ENCODE results near the gene ACCSL. TPM values are rescaled to one million over a fixed set of nuclear protein-coding genes. Genes with fewer than 3 reads are reported as not detected.

The ACCSL gene
- total RNA-seq, 1 experiment from 2014 or later = not detected

DNA sequence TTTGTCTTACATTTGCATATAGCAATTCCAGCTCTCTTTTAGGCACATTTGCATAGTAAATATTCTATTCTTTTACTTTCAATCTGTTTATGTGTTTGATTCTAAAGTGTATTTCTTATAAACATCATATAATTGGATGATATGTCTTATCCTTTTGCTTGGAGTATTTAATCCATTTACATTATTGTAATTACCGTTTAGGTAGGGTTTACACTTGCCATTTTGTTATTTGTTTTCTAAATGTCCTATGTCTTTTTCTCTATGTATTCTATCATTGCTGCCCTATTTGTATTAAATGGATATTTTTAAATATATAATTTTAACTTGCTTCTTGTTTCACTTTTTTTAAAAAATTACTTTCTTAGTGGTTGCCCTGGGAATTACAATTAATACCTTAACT is 22.8 kb upstream of the ACCSL start:
- no peak overlapping the region for H3K4me3 ChIP-seq (ENCODE audit: low read length)
- no peaks in the 10 kb centered on the region for H4K20me1 ChIP-seq (ENCODE audit: low read length)
- H3K4me2 ChIP-seq (ENCODE audit: low read length) = no peak overlapping the region
- H2AFZ ChIP-seq (ENCODE audit: low read length) = no peak overlapping the region
- no peaks in the 10 kb centered on the region; the same call in 1 of the 2 replicates for H3K9me3 ChIP-seq (ENCODE audit: low read length)
- H3K36me3 ChIP-seq (ENCODE audit: low read depth, low read length) = no peaks in the 10 kb centered on the region
- ChIA-PET POLR2A (ENCODE audit: unreplicated experiment) (no interaction called here), CTCF (no interaction called here)
- no peak for TF ChIP-seq EZH2phosphoT487 (IDR thresholded peaks at IDR 0.05; ENCODE audit: borderline replicate concordance, low read length)
- no peak for TF ChIP-seq EZH2 (IDR thresholded peaks at IDR 0.05; ENCODE audit: low read length, unreplicated experiment)
- intact Hi-C loops (cut with micrococcal nuclease) = no loop called here
- ATAC-seq (no peak), DNase-seq (no peak)
- no peak overlapping the region for H3K9ac ChIP-seq (ENCODE audit: low read length)
- no peaks in the 10 kb centered on the region for H3K9me2 ChIP-seq (replicated peaks; ENCODE audit: low read length)
- no peak overlapping the region for H3K27ac ChIP-seq (ENCODE audit: low read length)
- no peaks in the 10 kb centered on the region for H3K79me2 ChIP-seq (ENCODE audit: low read length)
- no peaks in the 10 kb centered on the region for H3K27me3 ChIP-seq (ENCODE audit: low read length)
- no TSS peak for BruUV-seq (replicated peaks)
- no peaks in the 10 kb centered on the region for H3F3A ChIP-seq (ENCODE audit: low read length, unreplicated experiment)
- no peaks in the 10 kb centered on the region for H3K4me1 ChIP-seq (ENCODE audit: insufficient read depth, low read length)

GRCh38 chr11:44025727-44026126 is 22.1 kb upstream of the ACCSL start:
- ChIA-PET POLR2A (ENCODE audit: unreplicated experiment) (no interaction called here), CTCF (no interaction called here)
- H3K27me3 ChIP-seq (ENCODE audit: low read length) = no peaks in the 10 kb centered on the region
- H3K9me2 ChIP-seq (replicated peaks; ENCODE audit: low read length) = no peaks in the 10 kb centered on the region
- TF ChIP-seq EZH2 (IDR thresholded peaks at IDR 0.05; ENCODE audit: low read length, unreplicated experiment) (no peak), EZH2phosphoT487 (IDR thresholded peaks at IDR 0.05; ENCODE audit: borderline replicate concordance, low read length) (no peak)
- TF ChIP-seq, protein P1, sequence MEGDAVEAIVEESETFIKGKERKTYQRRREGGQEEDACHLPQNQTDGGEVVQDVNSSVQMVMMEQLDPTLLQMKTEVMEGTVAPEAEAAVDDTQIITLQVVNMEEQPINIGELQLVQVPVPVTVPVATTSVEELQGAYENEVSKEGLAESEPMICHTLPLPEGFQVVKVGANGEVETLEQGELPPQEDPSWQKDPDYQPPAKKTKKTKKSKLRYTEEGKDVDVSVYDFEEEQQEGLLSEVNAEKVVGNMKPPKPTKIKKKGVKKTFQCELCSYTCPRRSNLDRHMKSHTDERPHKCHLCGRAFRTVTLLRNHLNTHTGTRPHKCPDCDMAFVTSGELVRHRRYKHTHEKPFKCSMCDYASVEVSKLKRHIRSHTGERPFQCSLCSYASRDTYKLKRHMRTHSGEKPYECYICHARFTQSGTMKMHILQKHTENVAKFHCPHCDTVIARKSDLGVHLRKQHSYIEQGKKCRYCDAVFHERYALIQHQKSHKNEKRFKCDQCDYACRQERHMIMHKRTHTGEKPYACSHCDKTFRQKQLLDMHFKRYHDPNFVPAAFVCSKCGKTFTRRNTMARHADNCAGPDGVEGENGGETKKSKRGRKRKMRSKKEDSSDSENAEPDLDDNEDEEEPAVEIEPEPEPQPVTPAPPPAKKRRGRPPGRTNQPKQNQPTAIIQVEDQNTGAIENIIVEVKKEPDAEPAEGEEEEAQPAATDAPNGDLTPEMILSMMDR (conservative IDR thresholded peaks at IDR 0.05; ENCODE audit: low read depth, low read length) = no peak
- no peak overlapping the region for H3K4me3 ChIP-seq (ENCODE audit: low read length)
- H3K79me2 ChIP-seq (ENCODE audit: low read length) = no peaks in the 10 kb centered on the region
- DNase-seq (no peak), ATAC-seq (no peak)
- intact Hi-C loops (cut with micrococcal nuclease) = no loop called here
- H3K9me3 ChIP-seq (ENCODE audit: low read length) = no peaks in the 10 kb centered on the region; the same call in 1 of the 2 replicates
- no peak overlapping the region for H3K27ac ChIP-seq (ENCODE audit: low read length)
- no peaks in the 10 kb centered on the region for H3K36me3 ChIP-seq (ENCODE audit: low read depth, low read length)
- no peaks in the 10 kb centered on the region for H4K20me1 ChIP-seq (ENCODE audit: low read length)
- no peak overlapping the region for H3K9ac ChIP-seq (ENCODE audit: low read length)
- no peaks in the 10 kb centered on the region for H3F3A ChIP-seq (ENCODE audit: low read length, unreplicated experiment)
- no TSS peak for BruUV-seq (replicated peaks)
- no peak overlapping the region for H2AFZ ChIP-seq (ENCODE audit: low read length)
- no peak overlapping the region for H3K4me2 ChIP-seq (ENCODE audit: low read length)
- H3K4me1 ChIP-seq (ENCODE audit: insufficient read depth, low read length) = no peaks in the 10 kb centered on the region

DNA sequence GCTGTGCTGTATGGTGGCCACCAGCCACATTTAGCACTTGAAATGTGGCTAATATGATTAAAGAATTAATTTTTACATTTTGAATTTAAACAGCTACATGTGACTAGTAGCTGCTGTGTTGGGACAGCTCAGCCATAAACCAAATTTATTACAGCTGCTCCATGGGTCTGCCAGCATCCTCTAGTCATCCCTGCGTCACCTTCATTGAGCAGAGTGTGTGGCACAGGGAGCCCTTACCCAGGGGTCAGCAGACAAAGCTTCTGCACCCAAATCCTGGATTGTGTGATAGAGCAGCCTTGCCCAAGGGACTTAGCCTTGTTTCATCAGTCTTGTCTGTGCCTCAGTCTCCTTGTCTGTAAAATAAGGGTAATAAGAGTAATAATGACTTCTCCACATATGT is 19.4 kb upstream of the ACCSL start:
- DNase-seq (no peak), ATAC-seq (no peak)
- ChIA-PET POLR2A (ENCODE audit: unreplicated experiment) (no interaction called here), CTCF (no interaction called here)
- Histone ChIP-seq H3K27ac (ENCODE audit: low read length) (no peak overlapping the region), H3K4me2 (ENCODE audit: low read length) (no peak overlapping the region), H3K4me1 (ENCODE audit: insufficient read depth, low read length) (no peaks in the 10 kb centered on the region), H2AFZ (ENCODE audit: low read length) (no peak overlapping the region), H3K79me2 (ENCODE audit: low read length) (no peaks in the 10 kb centered on the region), H3K27me3 (ENCODE audit: low read length) (no peaks in the 10 kb centered on the region), H3K9me3 (ENCODE audit: low read length) (no peaks in the 10 kb centered on the region; the same call in 1 of the 2 replicates), H3K9ac (ENCODE audit: low read length) (no peak overlapping the region), H3K36me3 (ENCODE audit: low read depth, low read length) (no peaks in the 10 kb centered on the region), H4K20me1 (ENCODE audit: low read length) (no peaks in the 10 kb centered on the region), H3F3A (ENCODE audit: low read length, unreplicated experiment) (no peaks in the 10 kb centered on the region), H3K9me2 (replicated peaks; ENCODE audit: low read length) (no peaks in the 10 kb centered on the region), H3K4me3 (ENCODE audit: low read length) (no peak overlapping the region)
- intact Hi-C loops (cut with micrococcal nuclease) = no loop called here
- BruUV-seq (replicated peaks) = no TSS peak
- TF ChIP-seq, protein P1 (conservative IDR thresholded peaks at IDR 0.05; ENCODE audit: low read depth, low read length) = no peak
- TF ChIP-seq EZH2 (IDR thresholded peaks at IDR 0.05; ENCODE audit: low read length, unreplicated experiment) = no peak
- TF ChIP-seq EZH2phosphoT487 (IDR thresholded peaks at IDR 0.05; ENCODE audit: borderline replicate concordance, low read length) = no peak
